Measurements from ENCODE around the gene LRRC45.

- no peak for TF ChIP-seq CTCF (conservative IDR thresholded peaks at IDR 0.05; ENCODE audit: low read depth, low read length)
- TF ChIP-seq EZH2 (IDR thresholded peaks at IDR 0.05; ENCODE audit: borderline replicate concordance, low read depth, low read length, poor library complexity, severe bottlenecking) = no peak
These were observed 31.4 kb downstream of the LRRC45 start for GRCh38 chr17:82054351-82055022.
